WI38 (cell line): Measurements from ENCODE around the gene CCL27.

Experiments
- H3K4me3 ChIP-seq: 2 replicates; pipeline ENCODE4 v1.5.1; 2011; ENCODE audit warnings: low read depth, mild to moderate bottlenecking, control low read depth, low read length
- CTCF ChIP-seq: IDR thresholded peaks from 2 replicates; pipeline ENCODE4 v1.5.1; 2012; ENCODE audit warnings: low read depth, mild to moderate bottlenecking, control low read depth, low read length

CCL27 gene

DNA sequence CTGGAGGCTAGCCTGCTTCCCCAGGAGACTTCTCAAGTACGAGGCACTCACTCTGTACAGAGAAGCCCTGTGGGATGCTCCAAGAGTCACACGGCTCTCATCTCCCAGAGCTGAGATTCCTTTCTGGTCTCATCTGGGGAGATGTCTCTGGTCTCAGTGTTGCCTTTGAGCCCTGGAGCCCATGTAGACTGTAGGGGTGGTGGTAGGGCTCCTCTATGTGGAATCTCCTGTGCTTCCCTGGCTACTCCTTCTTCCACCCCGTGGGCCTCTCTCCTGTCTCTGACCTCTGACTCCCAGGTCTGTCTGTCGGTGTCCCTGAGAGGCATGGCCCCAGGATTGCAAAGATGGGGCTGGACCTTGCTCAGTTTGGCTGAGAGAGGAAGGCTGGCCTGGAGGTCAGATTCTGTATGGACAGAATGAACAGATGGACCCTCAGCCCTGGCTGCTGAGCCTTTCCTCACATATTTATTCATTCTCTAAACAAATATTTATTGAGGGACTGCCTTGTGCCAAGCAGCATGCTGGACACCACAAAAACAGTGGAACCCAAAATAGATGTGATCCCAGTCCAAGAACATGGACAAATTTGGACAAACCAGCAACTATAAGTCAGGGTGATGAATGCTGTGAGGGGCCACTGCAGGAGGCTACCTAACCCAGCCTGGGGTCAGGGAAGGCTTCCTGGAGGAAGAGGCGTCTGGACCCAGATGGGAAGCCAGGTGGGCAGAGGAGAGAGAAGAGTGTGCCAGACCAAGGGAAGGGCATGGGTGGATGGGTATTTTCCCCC lies 26.1 kb upstream of the CCL27 start:
- no peak overlapping the region for H3K4me3 ChIP-seq
- TF ChIP-seq CTCF = no peak

GRCh38 chr9:34687276-34688030 lies 25.0 kb upstream of the CCL27 start:
- H3K4me3 ChIP-seq = no peak overlapping the region
- TF ChIP-seq CTCF = no peak

DNA sequence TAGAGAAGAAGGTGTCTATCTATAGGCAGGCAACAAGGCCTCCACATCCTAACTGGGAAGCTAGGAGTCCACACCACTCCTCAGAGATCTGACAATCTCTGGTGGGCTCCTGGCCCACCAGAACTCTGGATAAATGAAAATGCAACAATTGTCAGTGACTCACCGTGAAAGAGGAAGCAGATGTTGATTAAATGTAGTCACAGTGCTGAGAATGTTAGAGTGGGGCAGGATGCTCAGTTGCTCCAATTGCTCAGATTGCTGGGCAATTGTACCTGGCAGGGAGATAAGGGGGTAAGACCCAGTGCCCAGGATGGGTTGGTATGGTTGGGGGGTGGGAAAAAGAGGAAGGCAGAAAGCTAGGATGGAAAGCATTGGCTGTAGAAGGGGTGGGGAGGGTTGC lies 24.3 kb upstream of the CCL27 start:
- no peak overlapping the region for H3K4me3 ChIP-seq
- no peak for TF ChIP-seq CTCF

DNA sequence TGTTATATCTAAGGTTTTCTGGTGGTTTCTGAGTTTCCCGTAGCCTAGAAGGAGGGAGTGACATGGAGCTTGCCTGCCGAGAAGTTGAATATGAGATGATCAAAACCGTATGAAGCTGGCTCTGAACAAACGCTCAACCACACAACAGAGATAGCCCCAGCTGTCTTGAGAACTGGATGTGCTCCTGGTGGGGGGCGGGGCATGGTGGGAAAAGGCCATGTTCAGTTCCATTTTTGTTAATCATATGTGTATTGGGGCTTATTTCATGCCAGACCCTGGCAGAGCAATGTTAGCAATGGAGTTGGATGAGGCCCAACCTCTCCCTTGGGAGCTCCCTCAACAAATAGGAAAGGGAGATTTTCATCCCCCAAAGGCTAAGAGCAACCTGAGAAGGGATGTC lies 23.8 kb upstream of the CCL27 start:
- TF ChIP-seq CTCF = no peak
- no peak overlapping the region for H3K4me3 ChIP-seq

DNA sequence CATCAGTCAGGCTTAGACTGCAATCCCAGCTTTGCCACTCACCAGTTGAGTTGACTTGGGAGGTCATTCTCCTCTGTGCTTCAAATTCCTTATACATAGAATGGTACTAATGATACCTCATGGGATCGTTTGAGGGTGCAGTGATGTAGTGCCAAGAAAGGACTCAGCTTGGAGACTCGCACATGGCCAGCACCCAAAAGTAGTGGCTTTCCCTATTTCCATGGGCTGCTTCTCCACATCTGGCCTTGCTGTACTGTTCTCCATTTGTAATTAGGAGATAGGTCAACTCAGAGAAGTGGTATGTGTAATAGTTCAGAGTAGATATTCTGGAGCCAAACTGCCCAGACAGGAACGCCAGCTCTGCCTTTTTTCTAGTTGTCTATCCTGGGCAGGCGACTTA lies 23.1 kb upstream of the CCL27 start:
- TF ChIP-seq CTCF = no peak
- no peak overlapping the region for H3K4me3 ChIP-seq

DNA sequence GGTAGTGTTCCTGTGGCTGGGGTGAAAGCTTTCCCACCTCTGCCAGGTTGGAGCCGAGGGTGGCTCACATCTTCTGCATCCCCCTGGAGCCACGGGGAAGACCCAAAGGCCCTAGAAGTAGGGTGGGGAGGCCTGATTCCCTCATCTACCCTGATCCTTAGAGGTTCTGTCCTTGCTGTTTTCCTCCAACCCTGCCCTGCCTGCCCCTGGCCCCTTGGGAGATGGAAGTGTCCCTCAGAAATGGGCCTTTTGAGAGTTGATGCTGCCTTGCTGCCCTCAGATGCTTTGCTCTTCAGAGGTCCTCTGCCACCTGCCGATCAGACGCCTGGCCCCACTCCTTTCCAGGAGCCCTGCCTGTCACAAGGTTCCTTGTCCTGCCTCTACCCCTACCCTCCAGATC lies 22.4 kb upstream of the CCL27 start:
- H3K4me3 ChIP-seq = no peak overlapping the region
- no peak for TF ChIP-seq CTCF

DNA sequence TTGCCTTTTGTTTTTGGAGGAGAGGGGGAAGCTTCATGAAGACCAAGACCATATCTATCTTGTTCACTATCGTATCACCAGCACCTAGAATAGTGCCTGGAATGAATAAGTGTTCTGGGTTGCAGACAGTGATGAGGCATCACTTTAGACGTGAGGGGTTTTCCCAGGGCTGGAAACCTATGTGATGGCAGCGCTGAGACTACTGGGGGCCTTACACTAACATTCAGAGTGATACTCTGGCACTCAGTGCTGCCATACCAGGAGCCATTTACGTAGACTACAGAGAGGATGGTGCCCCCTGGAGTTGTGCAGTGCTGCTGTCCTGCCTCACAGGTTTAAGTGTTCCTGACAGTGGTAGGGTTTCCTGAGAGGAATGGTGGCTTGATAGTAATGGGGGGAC lies 21.7 kb upstream of the CCL27 start:
- H3K4me3 ChIP-seq = no peak overlapping the region
- TF ChIP-seq CTCF = no peak
